OCI-LY1 (cell line): ENCODE results near the gene OBSL1.
A peak's percentile ranks its signal among the peaks of the same experiment; 100 is the strongest.

Experiments
- H2AFZ ChIP-seq: fragments of 200-600 bp; sonication (generic), shearing (Covaris generic); 2 replicates; pipeline ENCODE4 v1.6.0; 2014; ENCODE audit warnings: antibody characterized with exemption, mild to moderate bottlenecking, low read length
- H3F3A ChIP-seq: fragments of 200-600 bp; sonication (generic), shearing (Covaris generic); 2 replicates; pipeline ENCODE4 v1.6.0; 2014; ENCODE audit warnings: mild to moderate bottlenecking, antibody characterized with exemption, low read length, moderate library complexity; ENCODE audit not compliant: insufficient read depth
- H3K27ac ChIP-seq: fragments of 200-600 bp; sonication (generic); 2 replicates; pipeline ENCODE4 v1.5.1; 2014; ENCODE audit warnings: low read length, mixed run types, mild to moderate bottlenecking, low read depth; ENCODE audit not compliant: poor library complexity, severe bottlenecking
- H3K27me3 ChIP-seq: fragments of 200-600 bp; sonication (generic); 2 replicates; pipeline ENCODE4 v1.6.0; 2014; ENCODE audit warnings: antibody characterized with exemption, mild to moderate bottlenecking, low read length, moderate library complexity; ENCODE audit not compliant: insufficient read depth
- H3K36me3 ChIP-seq: fragments of 200-600 bp; sonication (generic); 2 replicates; pipeline ENCODE4 v1.6.1; 2014; ENCODE audit warnings: mild to moderate bottlenecking, antibody characterized with exemption, low read length, moderate library complexity, mixed read lengths; ENCODE audit not compliant: insufficient read depth
- H3K4me1 ChIP-seq: fragments of 200-600 bp; sonication (generic); 2 replicates; pipeline ENCODE4 v1.5.1; 2014; ENCODE audit warnings: mild to moderate bottlenecking, low read length, moderate library complexity; ENCODE audit not compliant: insufficient read depth, severe bottlenecking
- H3K4me2 ChIP-seq: fragments of 200-600 bp; sonication (generic), shearing (Covaris generic); 2 replicates; pipeline ENCODE4 v1.6.1; 2014; ENCODE audit warnings: low read length
- H3K4me3 ChIP-seq: fragments of 200-600 bp; sonication (generic); 2 replicates; pipeline ENCODE4 v1.5.1; 2014; ENCODE audit warnings: low read length, low read depth, mild to moderate bottlenecking, mixed read lengths; ENCODE audit not compliant: poor library complexity, severe bottlenecking
- H3K79me2 ChIP-seq: fragments of 200-600 bp; shearing (Covaris generic); 2 replicates; pipeline ENCODE4 v1.6.1; 2016; ENCODE audit warnings: mixed run types, low read length, mixed read lengths; ENCODE audit not compliant: insufficient read depth
- H3K9ac ChIP-seq: fragments of 200-600 bp; sonication (generic), shearing (Covaris generic); 2 replicates; pipeline ENCODE4 v1.6.1; 2014; ENCODE audit warnings: mild to moderate bottlenecking, low read length, mixed read lengths
- H3K9me2 ChIP-seq: fragments of 200-600 bp; sonication (generic), shearing (Covaris generic); 2 replicates; pipeline ENCODE4 v1.6.1; 2014; ENCODE audit warnings: low read depth, mild to moderate bottlenecking, low read length, mixed read lengths
- H3K9me3 ChIP-seq: fragments of 200-600 bp; shearing (Covaris generic); 2 replicates; pipeline ENCODE4 v1.6.1; 2014; ENCODE audit warnings: low read length, mixed read lengths
- H4K20me1 ChIP-seq: fragments of 200-600 bp; sonication (generic), shearing (Covaris generic); 2 replicates; pipeline ENCODE4 v1.6.0; 2016; ENCODE audit warnings: mild to moderate bottlenecking, low read length; ENCODE audit not compliant: insufficient read depth
- CTCF ChIP-seq: fragments of 200-600 bp; sonication (generic), shearing (Covaris generic); IDR thresholded peaks from 2 replicates; pipeline ENCODE4 v1.5.1; 2017; ENCODE audit warnings: mild to moderate bottlenecking, antibody characterized with exemption, low read length, moderate library complexity, mixed read lengths
- EZH2 ChIP-seq: fragments of 200-600 bp; sonication (generic), shearing (Covaris generic); IDR thresholded peaks from 2 replicates; pipeline ENCODE4 v1.8.0; 2017; ENCODE audit warnings: borderline replicate concordance, mixed run types, mild to moderate bottlenecking, antibody characterized with exemption, low read length, moderate library complexity, mixed read lengths

OBSL1 gene

GRCh38 chr2:219530048-219530963 is 41.0 kb downstream of the OBSL1 start:
- Histone ChIP-seq H3K27me3 (peaks cover 7% of the 10 kb centered on the region; the same call in 1 of the 2 replicates), H3K79me2 (no peaks in the 10 kb centered on the region), H3K4me2 (no peak overlapping the region), H3K9ac (no peak overlapping the region), H3K9me2 (no peaks in the 10 kb centered on the region), H3K27ac (no peak overlapping the region), H3K9me3 (no peaks in the 10 kb centered on the region), H3K4me1 (no peaks in the 10 kb centered on the region), H4K20me1 (no peaks in the 10 kb centered on the region), H3K4me3 (no peak overlapping the region), H3F3A (no peaks in the 10 kb centered on the region), H3K36me3 (no peaks in the 10 kb centered on the region), H2AFZ (no peak overlapping the region)
- TF ChIP-seq CTCF (peak; percentile 89), EZH2 (no peak)

- Histone ChIP-seq H3K36me3 (no peaks in the 10 kb centered on the region), H3K27me3 (peaks cover 6% of the 10 kb centered on the region; the same call in 1 of the 2 replicates), H3K4me2 (no peak overlapping the region), H3K9ac (no peak overlapping the region), H2AFZ (no peak overlapping the region), H3K9me3 (no peaks in the 10 kb centered on the region), H3K4me1 (no peaks in the 10 kb centered on the region), H3K4me3 (no peak overlapping the region), H3F3A (no peaks in the 10 kb centered on the region), H3K79me2 (no peaks in the 10 kb centered on the region), H4K20me1 (no peaks in the 10 kb centered on the region), H3K9me2 (no peaks in the 10 kb centered on the region), H3K27ac (no peak overlapping the region)
- TF ChIP-seq EZH2 (no peak), CTCF (no peak)
These were observed 43.9 kb downstream of the OBSL1 start for GRCh38 chr2:219527472-219527871.

DNA sequence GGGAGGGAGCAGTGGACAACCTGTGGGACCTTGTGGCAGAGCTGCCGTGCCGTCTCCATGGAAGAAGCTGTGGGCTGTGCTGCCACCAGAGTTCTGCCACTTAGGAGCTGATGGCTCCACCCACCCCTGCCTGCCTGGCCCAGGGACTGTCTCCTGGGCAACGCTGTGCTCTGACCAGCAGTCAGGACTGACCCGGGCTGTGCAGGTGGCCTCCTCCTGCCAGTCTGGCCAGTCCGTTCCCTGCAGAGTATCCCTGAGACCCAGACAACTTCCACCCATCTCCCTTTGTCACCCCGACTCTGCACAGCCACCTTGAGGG is 44.3 kb downstream of the OBSL1 start:
- Histone ChIP-seq H3K9me2 (no peaks in the 10 kb centered on the region), H3K4me1 (no peaks in the 10 kb centered on the region), H3K27ac (no peak overlapping the region), H4K20me1 (no peaks in the 10 kb centered on the region), H3K4me3 (no peak overlapping the region), H3K9me3 (no peaks in the 10 kb centered on the region), H3K79me2 (no peaks in the 10 kb centered on the region), H3K4me2 (no peak overlapping the region), H3F3A (no peaks in the 10 kb centered on the region), H3K27me3 (peaks cover 6% of the 10 kb centered on the region; the same call in 1 of the 2 replicates), H2AFZ (no peak overlapping the region), H3K9ac (no peak overlapping the region), H3K36me3 (no peaks in the 10 kb centered on the region)
- TF ChIP-seq CTCF (no peak), EZH2 (no peak)
